IPS DF 19.7 (cell line): ENCODE results near the gene EAF2.
A peak's percentile ranks its signal among the peaks of the same experiment; 100 is the strongest.
"Not testable (repeated sequence)": the region's sequence is repeated elsewhere in the genome, so short reads cannot be mapped to it uniquely, and the experiment has no call there.

Source experiments
- DNase-seq: peaks from one replicate; pipeline ENCODE4 v3.0.0-alpha.2; 2013; ENCODE audit warnings: low read depth, low spot score

The EAF2 gene

GRCh38 chr3:121863247-121863646 is 28.2 kb downstream of the EAF2 start:
- not testable (repeated sequence) for DNase-seq

DNA sequence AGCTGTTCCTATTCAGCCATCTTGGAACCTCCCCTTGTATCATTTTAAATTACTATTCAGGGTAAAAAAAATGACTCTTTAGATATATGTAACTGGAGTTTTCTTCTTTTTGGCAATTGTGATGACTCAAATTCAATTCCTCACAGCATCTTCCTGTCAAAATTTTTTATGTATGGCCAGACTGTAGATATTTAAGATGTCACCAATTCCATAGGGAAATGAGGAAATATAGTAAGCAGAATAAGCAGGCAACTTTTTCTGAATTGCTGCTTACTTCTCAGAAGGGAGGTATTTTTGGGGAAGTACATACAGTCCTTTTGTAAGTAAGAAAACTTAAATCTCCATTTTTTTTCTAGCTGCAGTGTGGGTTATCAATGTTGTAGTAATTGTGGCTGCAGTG is 28.8 kb downstream of the EAF2 start:
- no peak for DNase-seq

- DNase-seq, result no peak
Observed at GRCh38 chr3:121869736-121870135, 34.7 kb downstream of the EAF2 start.

DNA sequence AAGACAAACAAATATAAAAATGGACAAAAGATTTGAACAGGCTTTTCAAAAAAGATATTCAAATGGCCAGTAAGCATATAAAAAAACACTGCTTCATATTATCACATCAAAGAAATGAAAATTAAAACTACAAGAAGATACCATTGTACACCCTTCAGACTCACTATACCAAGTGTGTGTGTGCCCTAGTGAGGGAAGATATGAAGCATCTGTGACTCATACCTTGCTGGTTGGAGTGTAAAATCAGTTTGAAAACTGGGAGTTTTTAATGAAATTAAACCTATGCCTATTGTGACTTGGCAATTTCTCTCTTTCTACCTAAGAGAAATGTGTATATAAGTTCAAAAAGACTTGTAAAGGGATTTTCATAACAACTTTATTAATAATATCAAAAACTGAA is 35.7 kb downstream of the EAF2 start:
- DNase-seq, result no peak

GRCh38 chr3:121871430-121871829 is 36.4 kb downstream of the EAF2 start:
- DNase-seq, result no peak

GRCh38 chr3:121878411-121878810 is 43.4 kb downstream of the EAF2 start:
- DNase-seq, result no peak

DNA sequence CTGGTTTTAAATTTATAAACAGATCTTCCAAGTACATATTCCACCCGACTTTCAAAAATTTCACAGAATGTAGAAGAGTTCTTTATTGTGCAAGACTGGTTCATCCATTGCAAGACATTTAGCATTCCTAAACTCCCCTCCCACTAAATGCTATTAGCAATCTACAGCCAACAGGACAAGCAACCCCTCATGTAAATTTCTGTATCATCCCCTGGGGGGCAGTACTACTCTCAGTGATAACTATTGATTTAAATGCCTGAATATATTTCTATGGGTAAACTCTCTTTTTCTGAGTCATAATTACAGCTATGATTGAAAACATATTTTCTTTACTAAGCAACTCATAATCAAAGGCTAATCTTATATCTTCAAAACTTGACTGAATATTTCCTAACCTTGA is 48.5 kb downstream of the EAF2 start:
- DNase-seq, result no peak

GRCh38 chr3:121885386-121885785 is 50.4 kb downstream of the EAF2 start:
- DNase-seq, result no peak

- DNase-seq, result peak; percentile 45
Observed at GRCh38 chr3:121894301-121894990, 59.4 kb downstream of the EAF2 start, which contains the start of gene SLC15A2. Gene SLC15A2, plus strand, starts transcription at chr3:121894401. Its CDS starts 76 bp downstream, at chr3:121894477.

DNA sequence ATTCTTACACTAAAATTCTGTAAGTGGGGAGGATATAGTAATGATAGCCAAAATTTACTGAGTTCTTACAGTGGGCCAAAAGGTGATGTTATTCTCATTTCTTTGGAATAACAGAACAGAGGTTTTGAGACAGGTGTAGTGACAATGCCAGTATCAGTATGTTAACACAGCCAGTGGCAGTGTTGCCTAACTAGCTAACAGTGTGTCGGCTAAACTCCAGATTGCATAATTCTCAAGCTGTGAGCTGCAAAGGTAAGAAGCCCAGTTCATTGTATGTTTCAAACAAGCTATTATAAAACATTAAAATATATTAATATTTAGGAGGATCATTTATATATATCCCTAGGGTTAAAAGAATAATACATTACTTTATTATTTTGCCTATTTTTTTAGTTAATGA is 60.1 kb downstream of the EAF2 start:
- no peak for DNase-seq

DNA sequence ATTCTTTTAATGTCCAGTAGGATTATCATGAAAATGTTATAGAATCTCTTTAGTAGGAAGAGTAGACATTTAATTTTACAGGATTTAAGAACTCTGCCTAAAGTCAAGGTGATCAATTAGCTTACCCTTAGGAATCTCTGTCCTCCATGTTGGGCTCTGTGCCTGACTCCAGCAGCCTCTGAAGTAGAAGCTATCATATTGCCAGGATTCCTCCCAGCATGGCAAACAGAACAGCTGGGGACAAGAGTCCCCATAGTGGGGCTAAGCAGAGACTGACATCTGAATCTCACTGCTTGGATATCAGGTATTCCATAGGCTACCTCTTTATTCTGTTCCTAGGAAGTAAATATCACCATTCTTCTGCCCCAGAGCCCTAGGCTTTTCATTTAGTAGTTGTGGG is 60.7 kb downstream of the EAF2 start:
- no peak for DNase-seq

GRCh38 chr3:121896823-121897222 is 61.8 kb downstream of the EAF2 start:
- DNase-seq, result no peak

DNA sequence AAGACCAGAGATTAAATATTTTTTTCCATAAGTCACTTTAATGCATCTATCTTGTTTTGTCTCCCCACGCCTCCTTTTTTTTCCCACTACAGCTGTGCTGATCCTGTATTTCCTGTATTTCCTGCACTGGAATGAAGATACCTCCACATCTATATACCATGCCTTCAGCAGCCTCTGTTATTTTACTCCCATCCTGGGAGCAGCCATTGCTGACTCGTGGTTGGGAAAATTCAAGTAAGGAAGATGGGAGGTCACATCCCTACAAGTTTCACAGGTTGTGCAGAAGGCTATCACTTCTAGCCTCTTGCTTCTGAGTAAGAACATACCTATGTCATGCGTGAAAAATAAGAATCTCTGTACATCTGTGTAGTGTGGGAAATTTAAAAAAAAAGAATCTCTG is 62.3 kb downstream of the EAF2 start:
- no peak for DNase-seq

DNA sequence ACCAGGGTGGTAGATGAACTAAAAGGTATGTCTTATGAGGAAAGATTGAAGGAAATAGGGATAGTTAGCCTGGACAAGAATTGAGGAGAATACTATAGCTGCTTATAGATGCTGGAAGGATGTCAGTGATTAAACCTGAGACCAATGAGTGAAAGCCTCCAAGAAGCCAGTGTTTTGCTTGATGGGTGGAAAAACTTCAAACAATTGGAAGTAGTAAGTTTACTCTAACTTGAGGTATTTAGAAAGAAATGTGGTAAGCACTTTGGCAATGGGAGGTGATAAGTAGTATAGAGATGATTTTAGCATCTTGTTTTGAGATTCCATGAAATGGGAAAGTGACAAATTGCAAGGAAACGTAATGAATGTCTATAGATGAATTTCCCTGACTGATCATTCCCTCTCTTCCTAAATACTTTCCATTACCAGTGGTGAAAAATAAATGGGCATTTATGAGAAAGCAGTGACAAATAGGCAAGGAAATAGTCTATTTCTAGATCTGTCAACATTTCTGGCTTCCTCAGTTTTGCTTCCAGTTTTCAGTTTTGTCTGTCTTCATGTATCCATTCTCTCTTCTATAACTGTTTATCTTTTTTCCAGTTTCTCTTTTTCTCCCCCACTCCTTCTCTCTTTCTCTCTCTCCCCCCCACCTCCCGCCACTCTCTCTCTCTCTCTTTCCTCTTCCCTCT is 78.4 kb downstream of the EAF2 start:
- no peak for DNase-seq

- no peak for DNase-seq
Observed at GRCh38 chr3:121914081-121914998, 79.3 kb downstream of the EAF2 start.

DNA sequence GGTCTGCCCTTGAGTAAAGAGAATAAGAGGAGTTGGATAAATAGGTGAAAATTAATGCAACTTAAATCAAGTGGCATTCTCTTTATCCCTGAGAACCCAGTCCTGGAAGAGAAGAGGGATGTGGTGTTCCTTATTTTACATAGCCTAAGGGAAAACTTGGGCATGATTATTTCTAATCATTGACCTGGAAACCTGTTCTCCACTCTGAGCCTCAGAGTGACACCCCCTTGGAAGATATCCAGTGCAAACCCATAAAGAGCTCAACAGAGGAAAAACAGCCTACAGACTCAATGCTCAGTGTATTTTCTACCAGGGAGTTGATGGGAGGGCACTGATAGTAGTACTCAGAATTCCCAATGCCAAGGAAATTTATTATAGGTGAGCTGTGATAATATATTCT is 81.2 kb downstream of the EAF2 start:
- no peak for DNase-seq

DNA sequence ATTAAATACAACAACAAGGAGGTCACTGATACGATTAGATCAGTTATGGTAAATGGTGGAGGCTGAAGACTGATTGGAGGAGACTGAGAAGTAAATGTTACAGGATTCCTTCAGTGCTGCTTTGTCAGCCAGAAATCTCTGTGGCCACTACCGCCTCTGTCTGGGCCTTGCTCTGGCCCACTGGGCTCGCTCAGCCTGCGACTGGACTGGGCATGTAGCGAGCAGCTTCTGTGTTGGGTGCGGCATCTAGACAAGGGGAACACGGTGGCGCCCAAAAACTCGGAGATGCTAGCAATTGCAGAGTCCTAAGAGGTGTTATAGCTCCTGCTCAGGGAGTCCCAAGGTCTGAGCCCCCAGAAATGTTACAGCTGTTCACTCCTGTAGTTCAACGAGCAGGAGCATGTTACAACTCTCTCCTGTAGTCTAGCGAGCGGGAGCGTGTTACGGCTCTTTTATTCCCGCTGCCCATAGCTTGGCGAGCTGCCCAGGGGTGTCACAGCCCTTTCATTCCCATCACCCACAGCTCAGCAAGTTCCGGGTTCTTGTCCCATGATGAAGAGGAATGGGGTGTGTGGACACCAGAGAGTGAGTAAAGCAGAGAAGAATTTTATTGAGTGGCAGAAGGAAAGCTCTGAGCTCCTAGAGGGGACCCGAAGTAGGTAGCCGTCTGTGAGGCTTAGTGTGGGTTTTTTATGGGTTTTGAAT is 83.9 kb downstream of the EAF2 start:
- no peak for DNase-seq

DNA sequence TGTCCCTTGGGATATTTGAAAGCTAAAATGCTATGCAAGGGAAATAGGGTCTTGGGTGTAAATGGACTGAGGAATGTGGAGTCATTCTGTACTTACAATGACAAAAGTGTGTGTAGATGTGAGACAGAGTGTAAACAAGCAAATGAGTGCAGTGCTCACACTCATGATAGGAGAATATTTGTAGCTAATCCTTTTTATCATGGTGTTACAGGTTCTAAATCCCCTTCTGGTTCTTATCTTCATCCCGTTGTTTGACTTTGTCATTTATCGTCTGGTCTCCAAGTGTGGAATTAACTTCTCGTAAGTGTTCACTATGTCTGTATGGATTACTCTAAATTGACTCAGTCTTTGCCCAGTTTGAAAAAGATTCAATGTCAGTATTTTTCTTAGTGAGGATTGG is 89.7 kb downstream of the EAF2 start:
- no peak for DNase-seq

DNA sequence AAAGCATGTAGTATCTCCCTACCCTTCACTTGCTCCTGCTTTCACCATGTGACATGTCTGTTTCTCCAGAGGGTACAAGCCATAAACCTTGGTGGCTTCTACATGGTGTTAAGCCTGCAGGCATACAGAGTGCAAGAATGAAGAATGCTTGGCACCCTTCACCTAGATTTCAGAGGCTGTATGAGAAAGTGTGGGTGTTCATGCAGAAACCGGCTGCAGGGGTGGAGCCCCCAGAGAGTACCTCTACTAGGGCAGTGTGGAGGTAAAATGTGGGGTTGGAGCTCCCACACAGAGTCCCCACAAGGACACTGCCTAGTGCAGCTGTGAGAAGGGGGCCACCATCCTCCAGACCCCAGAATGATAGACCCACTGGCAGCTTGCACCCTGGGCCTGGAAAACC is 91.4 kb downstream of the EAF2 start:
- no peak for DNase-seq
